M059J (cell line): ENCODE results near the gene CACYBP. TPM values are rescaled to one million over a fixed set of nuclear protein-coding genes. Genes with fewer than 3 reads are reported as not detected.

Experiments
- total RNA-seq: library from RNA; depleted of rRNA; stranded (reverse); fragments of >200 nt; shearing (Covaris generic); gene quantifications from 2 replicates; pipeline ENCODE4 v1.2.3, GENCODE V29; 2014; rRNA removed

Gene CACYBP
- total RNA-seq, 1 experiment from 2014 or later, result 209 TPM

Other genes starting within 250 kb of the CACYBP start
- gene MRPS14, start 23.5 kb downstream of the CACYBP start, total RNA-seq, result 26.1 and 33.4 TPM in 2 replicates
- gene TNN, start 67.9 kb downstream of the CACYBP start, total RNA-seq, result not detected in 2 replicates
- 4.4 and 4.6 TPM in 2 replicates for gene KIAA0040, start 192.8 kb downstream of the CACYBP start, total RNA-seq